ENCODE results near the gene FNBP1L.

Gene FNBP1L

GRCh38 chr1:93467606-93468005 is 19.7 kb downstream of the FNBP1L start (continued):
- TF ChIP-seq SCRT2 (tag by site-specific recombination; IDR thresholded peaks at IDR 0.05): no peak
- no peak for TF ChIP-seq ZBTB44 (tag by site-specific recombination; IDR thresholded peaks at IDR 0.05)
- no peak for TF ChIP-seq ZNF626 (tag by site-specific recombination; IDR thresholded peaks at IDR 0.05)
- no peak for TF ChIP-seq ZNF26 (tag by site-specific recombination; IDR thresholded peaks at IDR 0.05)
- TF ChIP-seq ZNF518A (tag by site-specific recombination; conservative IDR thresholded peaks at IDR 0.05; ENCODE audit: low read depth): no peak
- no peak for TF ChIP-seq ZNF776 (tag by site-specific recombination; IDR thresholded peaks at IDR 0.05; ENCODE audit: borderline replicate concordance)
- no peak for TF ChIP-seq INSM2 (tag by site-specific recombination; IDR thresholded peaks at IDR 0.05)

GRCh38 chr1:93468662-93469061 is 20.7 kb downstream of the FNBP1L start:
- TF ChIP-seq ZNF664 (tag by site-specific recombination; IDR thresholded peaks at IDR 0.05): no peak
- no peak for TF ChIP-seq ZNF302 (tag by site-specific recombination; IDR thresholded peaks at IDR 0.05; ENCODE audit: low read depth)
- TF ChIP-seq ZNF133 (tag by site-specific recombination; IDR thresholded peaks at IDR 0.05): no peak
- no peak for TF ChIP-seq ZNF530 (tag by site-specific recombination; IDR thresholded peaks at IDR 0.05; ENCODE audit: low read depth)
- no peak for TF ChIP-seq ZNF433 (tag by site-specific recombination; IDR thresholded peaks at IDR 0.05; ENCODE audit: low read depth)
- no peak for TF ChIP-seq ZNF747 (tag by site-specific recombination; IDR thresholded peaks at IDR 0.05)
- no peak for TF ChIP-seq ZNF311 (tag by site-specific recombination; IDR thresholded peaks at IDR 0.05; ENCODE audit: borderline replicate concordance)
- TF ChIP-seq ZNF600 (tag by site-specific recombination; IDR thresholded peaks at IDR 0.05): no peak
- TF ChIP-seq ZNF114 (tag by site-specific recombination; IDR thresholded peaks at IDR 0.05): no peak
- TF ChIP-seq ZNF555 (tag by site-specific recombination; conservative IDR thresholded peaks at IDR 0.05): no peak
- no peak for TF ChIP-seq ZNF416 (tag by site-specific recombination; IDR thresholded peaks at IDR 0.05)
- no peak for TF ChIP-seq OSR2 (tag by site-specific recombination; IDR thresholded peaks at IDR 0.05)
- TF ChIP-seq ZNF184 (tag by site-specific recombination; IDR thresholded peaks at IDR 0.05): no peak
- TF ChIP-seq ZNF513 (tag by site-specific recombination; IDR thresholded peaks at IDR 0.05): no peak
- ChIA-PET CTCF (interaction anchor here (0.6 kb wide), 1 partner anchor 63 kb away, joined by 5 read pairs; no protein-coding TSS in a partner anchor), POLR2A (no interaction called here)
- no peak overlapping the region for H3K27ac ChIP-seq (ENCODE audit: extremely low read depth, low read depth, low read length)
- no peaks in the 10 kb centered on the region for H3K9me3 ChIP-seq (ENCODE audit: control insufficient read depth, insufficient read depth, low read depth, low read length)
- peaks cover 7% of the 10 kb centered on the region for H3K4me1 ChIP-seq (ENCODE audit: control insufficient read depth, insufficient read depth, low read length)
- no peaks in the 10 kb centered on the region for H3K36me3 ChIP-seq (ENCODE audit: control insufficient read depth in 2 of 2, insufficient read depth in 1 of 2, low read length in 2 of 2)
- H3K4me3 ChIP-seq (ENCODE audit: low read depth, low read length): no peak overlapping the region
